ENCODE results near the gene CYSLTR2. TPM values are rescaled to one million over a fixed set of nuclear protein-coding genes. Genes with fewer than 3 reads are reported as not detected.

Gene CYSLTR2
- total and polyA plus RNA-seq, 2 of the 8 experiments (the other 6 are each of a cell fraction or from before 2014, with no cell fraction given): not detected

DNA sequence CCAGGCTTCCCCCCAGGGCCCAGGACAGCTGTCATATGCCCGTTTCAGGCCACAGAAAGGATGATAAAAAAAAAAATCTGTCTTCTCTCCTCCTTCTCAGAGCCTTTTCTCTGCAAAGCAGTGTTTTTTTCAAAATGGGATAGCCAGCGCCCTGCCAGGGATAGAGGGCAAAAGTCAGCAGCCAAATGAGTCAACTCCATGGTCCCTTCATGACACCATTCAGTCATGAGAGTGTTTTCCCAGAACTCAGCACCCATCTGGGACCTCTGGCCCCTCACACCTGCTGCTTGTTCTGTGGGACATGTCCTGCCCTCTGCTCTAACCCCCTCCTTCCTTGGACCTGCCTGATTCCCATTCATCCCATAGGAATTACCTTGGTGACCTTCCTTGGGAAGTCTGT, 95.0 kb downstream of the CYSLTR2 start (continued):
- no peak for TF ChIP-seq SUZ12 (IDR thresholded peaks at IDR 0.05; ENCODE audit: low read length)
- no peak for TF ChIP-seq FOSL1 (IDR thresholded peaks at IDR 0.05; ENCODE audit: insufficient read depth, low read depth, low read length)
- no peak for TF ChIP-seq MAFK (IDR thresholded peaks at IDR 0.05; ENCODE audit: low read depth, low read length)
